Breast epithelium (tissue), 4 donors: ENCODE data around the gene SMARCA5. TPM values are rescaled to one million over a fixed set of nuclear protein-coding genes. Genes with fewer than 3 reads are reported as not detected.

Source experiments
- DNase-seq, 2 donors: peaks; one replicate each; pipeline ENCODE4 v3.0.0-alpha.2; 2019; ENCODE audit warnings: low spot score in 2 of 2
- H3K27ac ChIP-seq, 2 donors: fragments of 200-600 bp; sonication (generic) in 1 of 2; one replicate each; pipeline ENCODE4 v1.5.1; 2016 to 2019; ENCODE audit warnings: mild to moderate bottlenecking in 1 of 2
- H3K27me3 ChIP-seq, 2 donors: fragments of 200-600 bp; sonication (generic) in 1 of 2; one replicate each; pipeline versions ENCODE4 v1.5.1 to v1.6.0; 2017 to 2019; ENCODE audit warnings: control low read depth in 1 of 2, mild to moderate bottlenecking in 1 of 2
- H3K36me3 ChIP-seq: fragments of 200-600 bp; one replicate; pipeline ENCODE4 v1.5.1; 2019
- H3K4me1 ChIP-seq, 2 donors: fragments of 200-600 bp; sonication (generic); one replicate each; pipeline ENCODE4 v1.5.1; 2016 to 2019; ENCODE audit warnings: control low read depth in 1 of 2
- H3K4me3 ChIP-seq, 3 donors: fragments of 200-600 bp; sonication (generic); 1 replicate in 2 of 3; 2 replicates in 1 of 3; pipeline ENCODE4 v1.5.1; 2016 to 2019; ENCODE audit warnings: mild to moderate bottlenecking in 3 of 3, moderate library complexity in 2 of 3
- H3K9me3 ChIP-seq, 2 donors: fragments of 200-600 bp; sonication (generic) in 1 of 2; one replicate each; pipeline ENCODE4 v1.5.1; 2016 to 2019; ENCODE audit warnings: control low read depth in 1 of 2
- CTCF ChIP-seq, 3 donors: fragments of 450-650 bp; IDR thresholded peaks; one replicate each; pipeline ENCODE4 v1.5.1; 2016 to 2017; ENCODE audit warnings: antibody characterized with exemption in 3 of 3, mild to moderate bottlenecking in 3 of 3, moderate library complexity in 3 of 3
- POLR2A ChIP-seq: fragments of 450-650 bp; IDR thresholded peaks from one replicate; pipeline ENCODE4 v1.6.1; 2016; ENCODE audit warnings: antibody characterized with exemption, mild to moderate bottlenecking, moderate library complexity
- POLR2AphosphoS5 ChIP-seq, 3 donors: sonication (generic); formaldehyde crosslinking; IDR thresholded peaks; one replicate each; pipeline ENCODE4 v1.6.1; 2017; ENCODE audit warnings: antibody characterized with exemption in 3 of 3
- intact Hi-C: fragments of 100-400 bp; cut with DNase I; formaldehyde crosslinking; loops from one replicate; pipeline ENCODE4 v1.15.1; 2023; ENCODE audit warnings: low total_unique reads
- total RNA-seq, 3 donors: library from RNA; depleted of rRNA; stranded (reverse); fragments of >200 nt; gene quantifications; one replicate each; pipeline ENCODE4 v1.1.0, GENCODE V29; 2016

Gene SMARCA5
- total RNA-seq, 3 donors from 2014 or later, result 34.7 to 58.2 (median 53.4) TPM

GRCh38 chr4:143586080-143586479, 72.6 kb downstream of the SMARCA5 start:
- Histone ChIP-seq H3K27ac (no peak overlapping the region), H3K4me1 (no peaks in the 10 kb centered on the region), H3K27me3 (no peaks in the 10 kb centered on the region), H3K9me3 (peaks cover 2 to 8% of the 10 kb centered on the region in 2 donors), H3K4me3 (no peak overlapping the region), H3K36me3 (no peaks in the 10 kb centered on the region)
- intact Hi-C loops, result no loop called here
- TF ChIP-seq POLR2A (no peak), CTCF (IDR thresholded peaks at IDR 0.05) (no peak)
- DNase-seq, result no peak

GRCh38 chr4:143587703-143588102, 74.2 kb downstream of the SMARCA5 start:
- H3K27ac ChIP-seq, result no peak overlapping the region
- intact Hi-C loops, result no loop called here
- no peaks in the 10 kb centered on the region for H3K4me1 ChIP-seq
- H3K36me3 ChIP-seq, result no peaks in the 10 kb centered on the region
- H3K27me3 ChIP-seq, result no peaks in the 10 kb centered on the region
- DNase-seq, result no peak
- TF ChIP-seq POLR2A, result no peak
- no peak for TF ChIP-seq POLR2AphosphoS5 (IDR thresholded peaks at IDR 0.05)
- TF ChIP-seq CTCF (IDR thresholded peaks at IDR 0.05), result no peak
- H3K4me3 ChIP-seq, result no peak overlapping the region
- peaks cover 2 to 8% of the 10 kb centered on the region in 2 donors for H3K9me3 ChIP-seq

DNA sequence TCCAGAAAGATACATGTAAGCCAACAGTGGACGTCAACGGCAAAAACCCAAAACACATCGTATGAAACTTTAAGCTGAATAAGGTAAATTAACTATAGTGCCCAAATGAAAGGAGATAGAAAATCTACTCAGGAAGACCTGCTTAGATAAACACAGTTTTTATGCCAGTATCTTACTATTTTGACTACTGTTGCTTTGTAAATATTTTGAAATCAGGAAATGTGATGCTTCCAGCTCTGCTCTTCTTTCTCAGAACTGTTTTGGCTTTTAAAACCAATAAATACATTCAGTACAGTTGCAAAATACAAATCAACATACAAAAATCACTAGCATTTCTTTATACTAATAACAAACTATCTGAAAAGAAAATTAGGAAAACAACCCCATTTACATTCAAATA, 83.8 kb downstream of the SMARCA5 start:
- Histone ChIP-seq H3K4me3 (no peak overlapping the region), H3K27ac (no peak overlapping the region), H3K36me3 (no peaks in the 10 kb centered on the region), H3K27me3 (no peaks in the 10 kb centered on the region), H3K4me1 (no peaks in the 10 kb centered on the region), H3K9me3 (no peaks in the 10 kb centered on the region)
- TF ChIP-seq POLR2AphosphoS5 (IDR thresholded peaks at IDR 0.05) (no peak), POLR2A (no peak), CTCF (IDR thresholded peaks at IDR 0.05) (no peak)
- intact Hi-C loops, result no loop called here
- no peak for DNase-seq

GRCh38 chr4:143598816-143599215, 85.3 kb downstream of the SMARCA5 start:
- intact Hi-C loops, result no loop called here

DNA sequence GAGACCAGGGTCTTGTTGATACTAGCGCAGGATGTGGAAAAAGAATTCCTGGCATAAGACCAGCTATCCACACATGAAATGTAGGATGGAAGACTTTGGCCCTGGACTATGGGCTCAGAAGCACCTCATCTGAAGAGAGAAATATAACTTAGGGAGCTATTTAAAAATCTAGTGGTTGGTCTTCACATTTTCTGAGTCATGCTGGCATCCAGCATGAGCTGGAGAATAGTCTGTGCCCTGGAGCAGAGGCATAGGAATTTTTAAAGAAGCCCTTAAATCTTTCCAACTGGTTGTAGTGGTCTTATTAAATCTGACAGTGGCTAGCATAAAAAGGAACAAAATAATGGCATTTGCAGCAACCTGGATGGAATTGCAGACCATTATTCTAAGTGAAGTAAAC, 86.3 kb downstream of the SMARCA5 start:
- H3K4me1 ChIP-seq, result no peaks in the 10 kb centered on the region
- H3K36me3 ChIP-seq, result no peaks in the 10 kb centered on the region
- no peak for DNase-seq
- no peaks in the 10 kb centered on the region for H3K27me3 ChIP-seq
- TF ChIP-seq POLR2AphosphoS5 (IDR thresholded peaks at IDR 0.05) (no peak), CTCF (IDR thresholded peaks at IDR 0.05) (no peak), POLR2A (no peak)
- no peak overlapping the region for H3K27ac ChIP-seq
- intact Hi-C loops, result no loop called here
- H3K4me3 ChIP-seq, result no peak overlapping the region
- no peaks in the 10 kb centered on the region for H3K9me3 ChIP-seq

More at GRCh38 chr4:143598816-143599215, 85.3 kb downstream of the SMARCA5 start:
- no peaks in the 10 kb centered on the region for H3K36me3 ChIP-seq
- TF ChIP-seq POLR2A (no peak), POLR2AphosphoS5 (IDR thresholded peaks at IDR 0.05) (no peak), CTCF (IDR thresholded peaks at IDR 0.05) (no peak)
- H3K27me3 ChIP-seq, result no peaks in the 10 kb centered on the region
- no peaks in the 10 kb centered on the region for H3K9me3 ChIP-seq
- DNase-seq, result no peak
- H3K4me1 ChIP-seq, result no peaks in the 10 kb centered on the region
- H3K27ac ChIP-seq, result no peak overlapping the region
- H3K4me3 ChIP-seq, result no peak overlapping the region
